ENCODE data around the gene AKAP13.

AKAP13 gene

GRCh38 chr15:85681386-85681785 lies 301.0 kb downstream of the AKAP13 start:
- Histone ChIP-seq H3K4me3 (ENCODE audit: insufficient read depth, low read length, poor library complexity, severe bottlenecking) (no peak overlapping the region), H3K9me3 (ENCODE audit: insufficient read depth, low read length) (no peaks in the 10 kb centered on the region), H2AFZ (ENCODE audit: low read depth, low read length, severe bottlenecking) (no peak overlapping the region), H4K20me1 (ENCODE audit: low read depth, low read length) (no peaks in the 10 kb centered on the region), H3K36me3 (ENCODE audit: low read length) (peaks cover 27% of the 10 kb centered on the region), H3K79me2 (ENCODE audit: insufficient read depth, low read length) (peaks cover 5% of the 10 kb centered on the region; the same call in 1 of the 2 replicates), H3K27me3 (ENCODE audit: low read length) (no peaks in the 10 kb centered on the region), H3F3A (ENCODE audit: insufficient read depth) (peaks cover 70% of the 10 kb centered on the region), H3K27ac (ENCODE audit: low read depth, low read length) (peak overlapping the region; percentile 94), H3K9me2 (replicated peaks; ENCODE audit: insufficient read depth, low read length) (no peaks in the 10 kb centered on the region), H3K4me2 (ENCODE audit: low read depth, low read length, poor library complexity, severe bottlenecking) (peak overlapping the region; percentile 45), H3K9ac (ENCODE audit: low read length) (no peak overlapping the region)
- TF ChIP-seq EZH2phosphoT487 (conservative IDR thresholded peaks at IDR 0.05; ENCODE audit: low read length) (no peak), CTCF (IDR thresholded peaks at IDR 0.05; ENCODE audit: insufficient read depth, low read length, poor library complexity, severe bottlenecking) (no peak)

GRCh38 chr15:85684174-85684710 lies 303.8 kb downstream of the AKAP13 start:
- Histone ChIP-seq H3K9me2 (replicated peaks; ENCODE audit: insufficient read depth, low read length) (no peaks in the 10 kb centered on the region), H3F3A (ENCODE audit: insufficient read depth) (peaks cover 87% of the 10 kb centered on the region), H3K79me2 (ENCODE audit: insufficient read depth, low read length) (peaks cover 5% of the 10 kb centered on the region; the same call in 1 of the 2 replicates), H3K27ac (ENCODE audit: low read depth, low read length) (peak overlapping the region; percentile 94), H3K9me3 (ENCODE audit: insufficient read depth, low read length) (no peaks in the 10 kb centered on the region), H2AFZ (ENCODE audit: low read depth, low read length, severe bottlenecking) (no peak overlapping the region), H3K27me3 (ENCODE audit: low read length) (no peaks in the 10 kb centered on the region), H3K36me3 (ENCODE audit: low read length) (peaks cover 27% of the 10 kb centered on the region), H3K4me2 (ENCODE audit: low read depth, low read length, poor library complexity, severe bottlenecking) (peak overlapping the region; percentile 69), H4K20me1 (ENCODE audit: low read depth, low read length) (no peaks in the 10 kb centered on the region), H3K4me3 (ENCODE audit: insufficient read depth, low read length, poor library complexity, severe bottlenecking) (no peak overlapping the region), H3K9ac (ENCODE audit: low read length) (0 out of 2 replicates have a peak overlapping the region, but pooled peaks have one; percentile 45)
- TF ChIP-seq EZH2phosphoT487 (conservative IDR thresholded peaks at IDR 0.05; ENCODE audit: low read length) (no peak), CTCF (IDR thresholded peaks at IDR 0.05; ENCODE audit: insufficient read depth, low read length, poor library complexity, severe bottlenecking) (no peak)

GRCh38 chr15:85685356-85685755 lies 305.0 kb downstream of the AKAP13 start:
- peaks cover 13% of the 10 kb centered on the region for H3K79me2 ChIP-seq (ENCODE audit: insufficient read depth, low read length)
- H2AFZ ChIP-seq (ENCODE audit: low read depth, low read length, severe bottlenecking) = no peak overlapping the region
- H3F3A ChIP-seq (ENCODE audit: insufficient read depth) = peaks cover 85% of the 10 kb centered on the region
- peak overlapping the region; percentile 69 for H3K4me2 ChIP-seq (ENCODE audit: low read depth, low read length, poor library complexity, severe bottlenecking)
- TF ChIP-seq EZH2phosphoT487 (conservative IDR thresholded peaks at IDR 0.05; ENCODE audit: low read length) (no peak), CTCF (IDR thresholded peaks at IDR 0.05; ENCODE audit: insufficient read depth, low read length, poor library complexity, severe bottlenecking) (no peak)
- H3K36me3 ChIP-seq (ENCODE audit: low read length) = peaks cover 23% of the 10 kb centered on the region
- no peaks in the 10 kb centered on the region for H3K9me2 ChIP-seq (replicated peaks; ENCODE audit: insufficient read depth, low read length)
- H3K9ac ChIP-seq (ENCODE audit: low read length) = peak overlapping the region; percentile 45
- peak overlapping the region; percentile 94 for H3K27ac ChIP-seq (ENCODE audit: low read depth, low read length)
- no peak overlapping the region for H3K4me3 ChIP-seq (ENCODE audit: insufficient read depth, low read length, poor library complexity, severe bottlenecking)
- H3K9me3 ChIP-seq (ENCODE audit: insufficient read depth, low read length) = no peaks in the 10 kb centered on the region
- H4K20me1 ChIP-seq (ENCODE audit: low read depth, low read length) = no peaks in the 10 kb centered on the region
- H3K27me3 ChIP-seq (ENCODE audit: low read length) = no peaks in the 10 kb centered on the region

Data from SU-DHL-6 (cell line).